Measurements from ENCODE around the gene ECI2.
A peak's percentile ranks its signal among the peaks of the same experiment; 100 is the strongest.

Gene ECI2

DNA sequence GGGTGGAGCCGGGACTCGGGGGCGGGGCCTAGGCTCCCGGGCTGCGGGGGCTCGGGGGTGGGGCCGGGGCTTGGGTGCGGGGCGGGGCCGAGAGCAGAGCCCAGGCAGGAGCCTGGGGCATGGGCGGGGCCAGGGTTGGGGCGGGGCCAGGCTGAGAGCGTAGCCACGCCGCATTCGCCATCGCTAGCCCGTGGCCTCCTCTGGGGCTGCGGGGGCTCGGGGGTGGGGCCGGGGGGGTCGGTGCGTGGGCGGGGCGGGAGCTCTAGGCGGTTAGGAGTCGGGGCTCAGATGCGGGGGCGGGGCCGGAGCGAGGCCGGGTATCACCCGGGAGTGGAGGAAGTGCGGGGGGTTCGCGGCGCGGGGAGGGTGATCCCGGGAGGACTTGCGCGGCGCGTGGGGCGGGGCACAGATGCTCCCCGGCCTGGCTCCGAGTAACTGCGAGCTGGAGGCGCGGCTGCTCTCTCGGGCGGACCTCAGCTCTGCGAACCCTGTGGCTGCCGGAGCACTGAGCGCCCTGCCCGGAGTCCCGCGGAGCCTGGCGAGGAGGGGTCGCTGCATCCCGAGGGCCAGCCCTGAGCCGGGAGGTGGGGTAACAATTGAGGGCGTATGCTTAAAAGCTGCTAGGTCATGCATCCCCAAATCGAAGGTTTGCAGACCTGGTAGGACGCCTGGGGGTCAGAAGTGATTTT, 434 bp upstream of the ECI2 start (continued):
- peak; percentile 95 for TF ChIP-seq ZNF398 (tag by site-specific recombination; IDR thresholded peaks at IDR 0.05)
- no peak for TF ChIP-seq ZNF391 (tag by site-specific recombination; IDR thresholded peaks at IDR 0.05; ENCODE audit: borderline replicate concordance, low read depth)
- TF ChIP-seq YY1 (tag by site-specific recombination; IDR thresholded peaks at IDR 0.05): no peak
- TF ChIP-seq HIC1 (tag by site-specific recombination; IDR thresholded peaks at IDR 0.05): peak; percentile 42; the same call in 1 of the 2 replicates
- TF ChIP-seq, protein P1, sequence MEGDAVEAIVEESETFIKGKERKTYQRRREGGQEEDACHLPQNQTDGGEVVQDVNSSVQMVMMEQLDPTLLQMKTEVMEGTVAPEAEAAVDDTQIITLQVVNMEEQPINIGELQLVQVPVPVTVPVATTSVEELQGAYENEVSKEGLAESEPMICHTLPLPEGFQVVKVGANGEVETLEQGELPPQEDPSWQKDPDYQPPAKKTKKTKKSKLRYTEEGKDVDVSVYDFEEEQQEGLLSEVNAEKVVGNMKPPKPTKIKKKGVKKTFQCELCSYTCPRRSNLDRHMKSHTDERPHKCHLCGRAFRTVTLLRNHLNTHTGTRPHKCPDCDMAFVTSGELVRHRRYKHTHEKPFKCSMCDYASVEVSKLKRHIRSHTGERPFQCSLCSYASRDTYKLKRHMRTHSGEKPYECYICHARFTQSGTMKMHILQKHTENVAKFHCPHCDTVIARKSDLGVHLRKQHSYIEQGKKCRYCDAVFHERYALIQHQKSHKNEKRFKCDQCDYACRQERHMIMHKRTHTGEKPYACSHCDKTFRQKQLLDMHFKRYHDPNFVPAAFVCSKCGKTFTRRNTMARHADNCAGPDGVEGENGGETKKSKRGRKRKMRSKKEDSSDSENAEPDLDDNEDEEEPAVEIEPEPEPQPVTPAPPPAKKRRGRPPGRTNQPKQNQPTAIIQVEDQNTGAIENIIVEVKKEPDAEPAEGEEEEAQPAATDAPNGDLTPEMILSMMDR (tag by site-specific recombination; IDR thresholded peaks at IDR 0.05): peak; percentile 62
- TF ChIP-seq ZNF555 (tag by site-specific recombination; conservative IDR thresholded peaks at IDR 0.05): no peak
- TF ChIP-seq ZFHX2 (tag by site-specific recombination; conservative IDR thresholded peaks at IDR 0.05): peak; percentile 65
- TF ChIP-seq ZSCAN23 (tag by site-specific recombination; IDR thresholded peaks at IDR 0.05): no peak
- TF ChIP-seq ZNF114 (tag by site-specific recombination; IDR thresholded peaks at IDR 0.05): no peak
- no peak for TF ChIP-seq TCF7L2 (IDR thresholded peaks at IDR 0.05; ENCODE audit: borderline replicate concordance, low read depth, low read length)
- TF ChIP-seq ZNF585B (tag by site-specific recombination; IDR thresholded peaks at IDR 0.05): no peak
- no peak for TF ChIP-seq ZNF184 (tag by site-specific recombination; IDR thresholded peaks at IDR 0.05)
- TF ChIP-seq ZBTB6 (tag by site-specific recombination; IDR thresholded peaks at IDR 0.05): no peak
- 0 out of 2 replicates have a peak, but pooled peaks have one; percentile 19 for TF ChIP-seq IKZF3 (tag by site-specific recombination; IDR thresholded peaks at IDR 0.05)
- TF ChIP-seq ZNF133 (tag by site-specific recombination; IDR thresholded peaks at IDR 0.05): no peak
- TF ChIP-seq ZNF571 (tag by site-specific recombination; IDR thresholded peaks at IDR 0.05): no peak
- no peak for TF ChIP-seq ZBTB44 (tag by site-specific recombination; IDR thresholded peaks at IDR 0.05)
- TF ChIP-seq ZSCAN30 (tag by site-specific recombination; IDR thresholded peaks at IDR 0.05): 0 out of 2 replicates have a peak, but pooled peaks have one; percentile 67
- TF ChIP-seq ZFP41 (tag by site-specific recombination; IDR thresholded peaks at IDR 0.05; ENCODE audit: borderline replicate concordance): no peak
- TF ChIP-seq ZNF157 (tag by site-specific recombination; IDR thresholded peaks at IDR 0.05): no peak
- TF ChIP-seq, protein P2, sequence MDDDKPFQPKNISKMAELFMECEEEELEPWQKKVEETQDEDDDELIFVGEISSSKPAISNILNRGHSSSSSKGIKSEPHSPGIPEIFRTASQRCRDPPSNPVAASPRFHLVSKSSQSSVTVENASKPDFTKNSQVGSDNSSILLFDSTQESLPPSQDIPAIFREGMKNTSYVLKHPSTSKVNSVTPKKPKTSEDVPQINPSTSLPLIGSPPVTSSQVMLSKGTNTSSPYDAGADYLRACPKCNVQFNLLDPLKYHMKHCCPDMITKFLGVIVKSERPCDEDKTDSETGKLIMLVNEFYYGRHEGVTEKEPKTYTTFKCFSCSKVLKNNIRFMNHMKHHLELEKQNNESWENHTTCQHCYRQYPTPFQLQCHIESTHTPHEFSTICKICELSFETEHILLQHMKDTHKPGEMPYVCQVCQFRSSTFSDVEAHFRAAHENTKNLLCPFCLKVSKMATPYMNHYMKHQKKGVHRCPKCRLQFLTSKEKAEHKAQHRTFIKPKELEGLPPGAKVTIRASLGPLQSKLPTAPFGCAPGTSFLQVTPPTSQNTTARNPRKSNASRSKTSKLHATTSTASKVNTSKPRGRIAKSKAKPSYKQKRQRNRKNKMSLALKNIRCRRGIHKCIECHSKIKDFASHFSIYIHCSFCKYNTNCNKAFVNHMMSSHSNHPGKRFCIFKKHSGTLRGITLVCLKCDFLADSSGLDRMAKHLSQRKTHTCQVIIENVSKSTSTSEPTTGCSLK (tag by site-specific recombination; IDR thresholded peaks at IDR 0.05): no peak
- TF ChIP-seq, protein P3, sequence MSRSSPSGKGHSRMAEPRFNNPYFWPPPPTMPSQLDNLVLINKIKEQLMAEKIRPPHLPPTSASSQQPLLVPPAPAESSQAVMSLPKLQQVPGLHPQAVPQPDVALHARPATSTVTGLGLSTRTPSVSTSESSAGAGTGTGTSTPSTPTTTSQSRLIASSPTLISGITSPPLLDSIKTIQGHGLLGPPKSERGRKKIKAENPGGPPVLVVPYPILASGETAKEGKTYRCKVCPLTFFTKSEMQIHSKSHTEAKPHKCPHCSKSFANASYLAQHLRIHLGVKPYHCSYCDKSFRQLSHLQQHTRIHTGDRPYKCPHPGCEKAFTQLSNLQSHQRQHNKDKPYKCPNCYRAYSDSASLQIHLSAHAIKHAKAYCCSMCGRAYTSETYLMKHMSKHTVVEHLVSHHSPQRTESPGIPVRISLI (tag by site-specific recombination; IDR thresholded peaks at IDR 0.05): no peak
- peak; percentile 48; the same call in 1 of the 2 replicates for TF ChIP-seq ZBTB48 (tag by site-specific recombination; IDR thresholded peaks at IDR 0.05)
- 0 out of 2 replicates have a peak, but pooled peaks have one; percentile 6 for TF ChIP-seq ZNF16 (tag by site-specific recombination; IDR thresholded peaks at IDR 0.05; ENCODE audit: low read depth)
- TF ChIP-seq ZNF354C (tag by site-specific recombination; IDR thresholded peaks at IDR 0.05; ENCODE audit: borderline replicate concordance, low read depth): no peak
